HepG2 (cell line): ENCODE data around the gene RPS8. TPM values are rescaled to one million over a fixed set of nuclear protein-coding genes. Genes with fewer than 3 reads are reported as not detected.

Experiments
- CEBPB ChIP-seq: IDR thresholded peaks from 2 replicates; pipeline ENCODE4 v1.6.1; 2011; ENCODE audit warnings: low read depth, low read length, improper control_type of control experiment, borderline replicate concordance
- FOXP4 ChIP-seq: sonication (generic); formaldehyde crosslinking; IDR thresholded peaks from 2 replicates; pipeline ENCODE4 v1.4.0; 2020; ENCODE audit warnings: missing genetic modification reagents
- GTF3A ChIP-seq: sonication (generic); formaldehyde crosslinking; conservative IDR thresholded peaks from 2 replicates; pipeline ENCODE4 v1.4.0; 2020; ENCODE audit warnings: mild to moderate bottlenecking, missing genetic modification reagents
- HMGXB4 ChIP-seq, 2 experiments: sonication (generic) in 1 of 2; formaldehyde crosslinking in 1 of 2; IDR thresholded peaks; 2 replicates each; pipeline versions ENCODE4 v1.4.0 to v1.6.1; 2018 to 2020; ENCODE audit warnings: missing genetic modification reagents in 2 of 2, borderline replicate concordance in 1 of 2, low read depth in 1 of 2, mild to moderate bottlenecking in 1 of 2, missing biosample characterization in 1 of 2
- MTF2 ChIP-seq: sonication (generic); formaldehyde crosslinking; IDR thresholded peaks from 2 replicates; pipeline ENCODE4 v1.5.0; 2020; ENCODE audit warnings: missing genetic modification reagents, borderline replicate concordance
- SP1 ChIP-seq, 2 experiments: fragments of 450-650 bp in 1 of 2; sonication (generic) in 1 of 2; formaldehyde crosslinking in 1 of 2; IDR thresholded peaks; 2 replicates each; pipeline versions ENCODE4 v1.4.0 to v1.6.1; 2016 to 2020; ENCODE audit warnings: missing genetic modification reagents in 1 of 2
- TRIM22 ChIP-seq: fragments of 450-650 bp; IDR thresholded peaks from 2 replicates; pipeline ENCODE4 v1.6.1; 2017
- WIZ ChIP-seq: sonication (generic); formaldehyde crosslinking; IDR thresholded peaks from 2 replicates; pipeline ENCODE4 v1.5.1; 2020; ENCODE audit warnings: mild to moderate bottlenecking, missing genetic modification reagents
- ZNF691 ChIP-seq: sonication (generic); formaldehyde crosslinking; IDR thresholded peaks from 2 replicates; pipeline ENCODE4 v1.4.0; 2020; ENCODE audit warnings: missing genetic modification reagents, low read depth, mild to moderate bottlenecking, borderline replicate concordance
- ZNF772 ChIP-seq: sonication (generic); formaldehyde crosslinking; IDR thresholded peaks from 2 replicates; pipeline ENCODE4 v1.5.0; 2020; ENCODE audit warnings: mild to moderate bottlenecking, missing genetic modification reagents
- ZNF782 ChIP-seq: sonication (generic); formaldehyde crosslinking; IDR thresholded peaks from 2 replicates; pipeline ENCODE4 v1.4.0; 2020; ENCODE audit warnings: missing genetic modification reagents, mild to moderate bottlenecking, borderline replicate concordance
- polyA plus RNA-seq, 8 experiments: library from polyadenylated mRNA; depleted of rRNA in 3 of 8; stranded (reverse) in 7 of 8; unstranded in 1 of 8; fragments of >200 nt; fragmentation: Illumina TruSeq in 4 of 8; extraction: Trizol in 4 of 8; gene quantifications; 2 replicates each; pipeline versions ENCODE4 v1.2.1 to v1.2.3, GENCODE V29; 2011 to 2016; ENCODE audit warnings: low read depth in 4 of 8, missing spikeins in 1 of 8, mixed read lengths in 1 of 8; ENCODE audit not compliant: insufficient read depth in 1 of 8
- total RNA-seq, 5 experiments: library from RNA; depleted of rRNA; stranded (reverse); fragments of >200 nt; fragmentation: Illumina TruSeq; extraction: Trizol; gene quantifications; 2 replicates each; pipeline ENCODE4 v1.2.3, GENCODE V29; 2016; ENCODE audit warnings: low read depth in 1 of 5
- TF ChIP-seq, protein P1 (sequence below): sonication (generic); formaldehyde crosslinking; conservative IDR thresholded peaks from 2 replicates; pipeline ENCODE4 v1.8.1; 2023; ENCODE audit warnings: missing genetic modification reagents
- TF ChIP-seq, protein P2 (sequence below): IDR thresholded peaks from 2 replicates; pipeline ENCODE4 v1.6.1; 2016; ENCODE audit warnings: control low read depth
- TF ChIP-seq, protein P3 (sequence below): sonication (generic); formaldehyde crosslinking; IDR thresholded peaks from 2 replicates; pipeline ENCODE4 v1.8.1; 2023; ENCODE audit warnings: mild to moderate bottlenecking, moderate library complexity, missing genetic modification reagents

Gene RPS8
- total and polyA plus RNA-seq, 2 of the 13 experiments (the other 11 are each of a cell fraction or from before 2014, with no cell fraction given) = 2,628 to 2,822 TPM

DNA sequence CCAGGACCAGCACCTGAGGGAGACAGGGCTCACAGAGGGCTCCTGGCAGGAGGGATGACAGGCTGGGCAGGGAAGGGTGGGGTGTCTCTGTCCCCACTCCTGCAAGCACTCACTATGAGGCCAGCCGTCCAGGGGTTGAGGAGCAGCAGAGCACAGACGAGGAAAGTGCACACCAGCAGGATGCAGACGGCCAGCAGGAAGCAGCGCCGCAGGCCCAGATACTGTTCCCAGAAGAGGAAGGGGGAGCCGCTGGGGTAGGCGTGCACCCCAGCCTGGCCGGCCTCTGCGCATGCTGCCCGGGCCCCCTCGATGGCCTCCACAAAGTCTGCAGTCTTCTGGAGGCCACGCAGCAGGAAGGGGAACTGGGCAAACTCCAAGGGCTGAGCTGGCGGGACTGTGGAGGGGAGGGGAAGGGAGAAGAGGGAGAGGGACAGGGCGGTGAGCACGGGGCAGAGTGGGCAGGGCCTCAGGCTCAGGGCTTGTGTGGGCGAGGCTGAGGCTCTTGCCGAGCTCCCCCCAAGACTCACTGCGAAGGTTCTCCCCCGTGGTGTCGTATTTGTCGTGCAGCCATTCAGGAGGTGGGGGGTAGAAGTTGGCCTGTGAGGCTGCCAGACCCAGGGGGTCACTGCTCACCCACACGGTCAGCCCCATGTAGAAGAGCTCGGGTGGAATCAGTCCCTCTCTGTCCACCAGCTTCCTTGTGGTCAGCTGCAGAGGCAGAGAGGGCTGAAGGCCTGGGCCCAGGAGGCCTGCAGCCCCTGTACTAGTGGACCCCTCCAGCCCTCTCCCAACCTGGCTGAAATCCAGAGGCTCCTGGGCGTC is 51.2 kb downstream of the RPS8 start (continued):
- TF ChIP-seq GTF3A = 0 out of 2 replicates have a peak, but pooled peaks have one; percentile 28
- no peak for TF ChIP-seq MTF2
- TF ChIP-seq, protein P1, sequence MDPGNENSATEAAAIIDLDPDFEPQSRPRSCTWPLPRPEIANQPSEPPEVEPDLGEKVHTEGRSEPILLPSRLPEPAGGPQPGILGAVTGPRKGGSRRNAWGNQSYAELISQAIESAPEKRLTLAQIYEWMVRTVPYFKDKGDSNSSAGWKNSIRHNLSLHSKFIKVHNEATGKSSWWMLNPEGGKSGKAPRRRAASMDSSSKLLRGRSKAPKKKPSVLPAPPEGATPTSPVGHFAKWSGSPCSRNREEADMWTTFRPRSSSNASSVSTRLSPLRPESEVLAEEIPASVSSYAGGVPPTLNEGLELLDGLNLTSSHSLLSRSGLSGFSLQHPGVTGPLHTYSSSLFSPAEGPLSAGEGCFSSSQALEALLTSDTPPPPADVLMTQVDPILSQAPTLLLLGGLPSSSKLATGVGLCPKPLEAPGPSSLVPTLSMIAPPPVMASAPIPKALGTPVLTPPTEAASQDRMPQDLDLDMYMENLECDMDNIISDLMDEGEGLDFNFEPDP (CRISPR knock-in tag) = no peak
- TF ChIP-seq CEBPB = no peak
- TF ChIP-seq ZNF782 = 0 out of 2 replicates have a peak, but pooled peaks have one; percentile 61
- TF ChIP-seq TRIM22 = no peak
- TF ChIP-seq WIZ (CRISPR knock-in tag) = peak; percentile 64; the same call in 1 of the 2 replicates
- TF ChIP-seq ZNF772 = peak; percentile 70; the same call in 1 of the 2 replicates
- TF ChIP-seq FOXP4 (CRISPR knock-in tag) = peak; percentile 28; the same call in 1 of the 2 replicates
- TF ChIP-seq ZNF691 (CRISPR knock-in tag) = peak; percentile 82
- TF ChIP-seq SP1 (IDR thresholded peaks at IDR 0.05) = no peak
- TF ChIP-seq SP1 (CRISPR knock-in tag; IDR thresholded peaks at IDR 0.05) = no peak
- TF ChIP-seq, protein P2, sequence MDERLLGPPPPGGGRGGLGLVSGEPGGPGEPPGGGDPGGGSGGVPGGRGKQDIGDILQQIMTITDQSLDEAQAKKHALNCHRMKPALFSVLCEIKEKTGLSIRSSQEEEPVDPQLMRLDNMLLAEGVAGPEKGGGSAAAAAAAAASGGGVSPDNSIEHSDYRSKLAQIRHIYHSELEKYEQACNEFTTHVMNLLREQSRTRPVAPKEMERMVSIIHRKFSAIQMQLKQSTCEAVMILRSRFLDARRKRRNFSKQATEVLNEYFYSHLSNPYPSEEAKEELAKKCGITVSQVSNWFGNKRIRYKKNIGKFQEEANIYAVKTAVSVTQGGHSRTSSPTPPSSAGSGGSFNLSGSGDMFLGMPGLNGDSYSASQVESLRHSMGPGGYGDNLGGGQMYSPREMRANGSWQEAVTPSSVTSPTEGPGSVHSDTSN (CRISPR knock-in tag) = no peak
- TF ChIP-seq HMGXB4 (CRISPR knock-in tag; IDR thresholded peaks at IDR 0.05; ENCODE audit: borderline replicate concordance in 1 of 2, low read depth in 1 of 2) = peak in 1 of 2 experiments; percentile 8; a peak in 3 of 4 replicates
- TF ChIP-seq, protein P3, sequence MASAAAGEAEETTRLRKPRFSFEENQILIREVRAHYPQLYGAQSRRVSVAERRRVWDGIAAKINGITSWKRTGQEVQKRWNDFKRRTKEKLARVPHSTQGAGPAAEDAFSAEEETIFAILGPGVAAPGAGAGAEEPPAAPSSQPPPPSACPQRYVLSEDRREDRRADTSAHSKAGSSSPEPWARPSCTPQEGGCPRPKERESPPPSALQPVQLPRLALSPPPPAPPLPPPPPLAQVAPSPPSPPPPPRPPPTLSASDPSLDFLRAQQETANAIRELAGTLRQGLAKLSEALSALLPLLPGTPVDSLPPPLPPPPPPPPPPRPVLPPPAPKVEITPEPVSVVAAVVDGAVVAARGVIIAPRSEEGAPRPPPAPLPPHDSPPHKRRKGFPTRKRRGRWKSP (CRISPR knock-in tag) = no peak
